ENCODE results near the gene TXNL4A.

- TF ChIP-seq SIN3A (IDR thresholded peaks at IDR 0.05; ENCODE audit: borderline replicate concordance, insufficient read depth, low read length) (no peak), POLR2AphosphoS5 (IDR thresholded peaks at IDR 0.05; ENCODE audit: low read depth, low read length) (no peak), TAF1 (IDR thresholded peaks at IDR 0.05; ENCODE audit: borderline replicate concordance, insufficient read depth, low read length) (no peak)
Observed at GRCh38 chr18:79965119-79965902, 23.1 kb downstream of the TXNL4A start.

All from PFSK-1 (cell line).